ENCODE results near the gene CELA1.

Gene CELA1

DNA sequence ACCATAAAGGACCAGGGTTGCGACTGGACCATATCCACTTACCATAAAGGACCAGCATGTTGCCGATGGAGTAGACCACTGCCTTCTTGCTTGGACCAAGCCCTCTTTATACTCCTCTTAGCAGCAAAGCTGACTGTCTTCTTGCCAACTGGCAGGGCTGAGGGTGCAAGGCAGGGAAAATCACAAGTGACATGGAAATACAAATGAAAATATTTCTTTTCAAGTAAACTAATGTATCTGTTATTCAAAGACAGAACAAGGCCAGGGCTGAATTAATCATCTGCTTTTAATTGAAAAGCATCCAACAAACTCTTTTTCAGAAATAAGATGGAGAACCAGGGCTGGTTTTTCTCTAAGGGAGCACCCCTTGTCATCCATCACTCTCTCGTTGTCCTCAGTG, at the start of gene CELA1:
Gene CELA1, minus strand, starts transcription at position 99 of the 400 bp plus-strand sequence. Its CDS starts 41 bp downstream, at position 58.
- DNase-seq, result no peak

DNA sequence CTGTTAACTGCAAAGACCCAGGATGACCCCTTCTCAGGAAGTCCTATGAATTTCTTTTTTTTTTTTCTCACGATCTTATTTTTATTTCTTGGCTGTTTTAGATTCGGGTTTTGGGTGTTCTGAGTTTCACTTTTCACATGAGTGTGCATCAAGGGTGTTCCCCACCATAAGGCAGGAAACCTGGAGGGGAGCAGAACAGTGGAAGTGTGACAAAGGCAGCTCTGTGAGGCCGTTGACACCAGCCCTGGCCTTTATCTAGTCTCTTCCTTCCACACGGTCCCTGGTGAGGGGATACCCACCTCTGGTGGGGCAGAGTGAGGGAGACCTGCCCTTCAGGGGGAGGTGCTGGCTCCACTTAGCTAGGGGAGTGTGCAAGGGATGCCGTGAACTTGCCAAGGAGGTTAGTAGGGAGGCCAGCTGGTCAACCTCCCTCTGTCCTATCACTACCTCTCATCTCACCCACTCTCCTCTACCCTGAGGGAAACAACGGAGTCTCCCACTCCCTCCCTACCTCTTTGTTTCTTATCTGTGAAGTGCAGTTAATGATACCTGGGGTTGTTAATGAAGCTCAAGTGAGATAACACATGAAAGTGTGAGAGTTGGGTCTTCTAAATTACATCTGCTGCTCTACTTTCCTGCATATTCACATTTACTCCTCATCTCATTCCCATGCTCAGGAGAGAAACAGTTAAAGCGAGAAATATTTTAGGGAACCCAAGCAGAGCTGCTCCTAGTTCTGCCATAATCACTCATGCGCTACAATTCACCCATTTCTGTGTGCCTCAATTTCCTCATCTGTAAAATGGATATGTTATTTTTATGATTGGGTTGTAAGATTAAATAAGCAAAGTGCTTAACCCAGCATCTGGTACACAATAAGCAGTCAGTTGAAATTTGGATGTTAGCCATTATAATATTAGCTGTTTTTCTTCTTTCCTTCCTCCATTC, 49.1 kb upstream of the CELA1 start:
- DNase-seq, result no peak

DNA sequence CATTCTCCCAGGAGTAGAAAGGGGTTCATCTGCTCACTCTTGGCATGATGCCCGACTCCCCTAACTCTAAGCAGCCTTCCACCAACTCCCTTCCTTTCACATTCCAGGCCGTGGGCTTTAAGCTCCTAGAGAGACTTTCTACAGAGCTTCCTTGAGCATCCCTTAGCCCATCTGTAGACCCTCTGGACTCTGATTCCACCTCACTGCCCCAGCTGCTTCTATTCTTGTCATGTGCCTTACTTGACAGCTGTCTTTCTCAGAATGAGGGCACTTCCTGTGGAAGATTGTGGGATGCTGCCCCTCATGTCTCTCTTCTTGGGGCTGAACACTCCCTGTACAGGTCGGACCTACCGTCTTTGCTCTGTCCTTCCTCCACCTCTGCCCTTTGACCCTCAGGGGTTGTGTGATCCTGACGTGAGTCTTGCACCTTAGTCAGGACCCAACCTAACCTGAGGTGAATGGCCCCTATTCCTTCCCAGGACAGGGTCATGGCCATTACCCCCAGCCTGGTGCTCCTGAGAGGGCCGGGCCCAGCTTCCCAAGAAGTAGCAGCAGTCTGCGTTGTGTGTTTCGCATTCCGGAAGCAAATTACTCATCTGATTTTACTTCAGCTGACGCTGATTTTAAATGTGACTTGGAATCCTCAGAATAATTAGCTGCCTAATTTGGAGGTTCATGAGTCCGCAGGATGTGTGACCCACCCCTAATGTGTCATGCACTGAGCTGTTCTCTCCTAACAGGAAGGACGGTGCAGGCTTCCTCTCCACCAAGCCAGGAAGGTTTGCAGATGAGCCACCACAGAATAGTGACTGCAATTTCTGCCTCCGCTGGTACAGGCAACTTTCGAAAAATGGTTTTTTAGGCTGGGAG, 47.4 kb upstream of the CELA1 start:
- DNase-seq, result peak; percentile 41

DNA sequence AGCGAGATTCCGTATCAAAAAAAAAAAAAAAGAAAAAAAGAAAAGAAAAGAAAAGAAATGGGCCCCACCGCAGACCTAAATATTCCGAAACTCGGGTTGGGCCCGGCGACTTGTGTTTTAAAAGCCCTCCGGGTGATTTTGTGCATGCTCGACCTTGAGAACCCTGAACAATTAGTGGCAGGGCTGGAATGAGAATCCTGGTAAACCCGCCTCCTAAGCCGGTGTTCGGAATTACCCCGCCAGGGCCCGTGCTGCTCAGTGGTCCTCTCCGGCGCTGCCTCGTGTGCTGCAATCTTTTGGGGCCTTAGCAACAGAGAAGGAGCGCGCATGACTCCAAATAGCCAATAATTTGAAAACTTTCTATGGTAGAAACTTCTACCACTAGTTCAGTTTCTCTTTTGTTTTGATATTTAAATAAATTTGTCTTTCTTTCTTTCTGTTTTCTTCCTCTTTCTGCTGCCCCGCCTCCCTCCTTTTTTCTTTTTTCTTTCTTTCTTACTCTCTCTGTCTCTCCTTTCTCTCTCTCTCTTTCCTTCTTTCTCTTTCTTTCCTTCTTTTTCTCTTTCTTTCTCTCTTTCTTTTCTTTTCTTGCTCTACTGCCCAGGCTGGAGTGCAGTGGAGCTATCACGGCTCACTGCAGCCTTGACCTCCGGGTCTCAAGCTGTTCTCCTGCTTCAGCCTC, 46.2 kb upstream of the CELA1 start:
- DNase-seq, result no peak

DNA sequence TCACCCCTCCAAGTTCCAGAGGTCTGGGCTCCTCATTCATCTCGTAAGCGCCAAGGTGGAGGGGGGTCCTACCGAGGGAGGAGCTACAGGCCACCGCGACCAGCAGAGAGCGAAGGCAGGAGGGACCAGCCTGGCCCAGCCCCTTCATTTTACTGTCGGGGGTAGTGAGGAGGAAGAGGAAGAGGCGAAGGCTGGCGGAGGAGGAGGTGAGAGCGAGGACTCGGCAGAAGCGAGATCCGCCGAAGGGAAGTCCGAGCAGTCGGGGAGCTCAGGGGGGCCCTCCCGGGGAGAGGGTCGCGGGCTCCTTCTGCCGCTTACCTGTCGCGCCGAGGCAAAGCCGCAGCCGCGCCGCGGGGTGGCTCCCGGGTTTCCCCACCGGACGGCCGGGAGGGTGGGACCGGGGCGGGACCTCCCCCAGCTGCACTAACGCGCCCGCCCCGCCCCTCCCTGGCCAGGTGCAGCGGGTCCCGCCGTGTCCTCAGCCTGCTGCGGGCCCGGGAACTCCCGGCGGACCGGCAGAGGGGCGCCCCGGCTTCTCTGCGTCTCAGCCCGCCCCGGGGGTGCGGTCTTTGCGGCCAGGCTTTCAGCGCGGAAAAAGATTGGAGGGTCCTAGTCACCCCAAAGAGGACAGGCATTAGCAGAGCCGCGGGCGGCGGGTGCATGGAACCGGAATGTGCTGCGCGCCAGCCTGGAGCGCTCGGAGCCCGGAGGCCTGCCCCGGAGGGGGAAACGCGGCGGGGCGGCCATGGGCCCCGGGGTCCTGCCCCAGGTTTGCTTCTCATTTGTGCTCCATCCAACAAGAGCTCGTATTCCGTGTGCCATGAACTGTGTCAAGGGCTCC, 45.0 kb upstream of the CELA1 start, which contains the start of gene GALNT6:
Gene GALNT6, minus strand, starts transcription at position 124 of the 841 bp plus-strand sequence. CDS start 11,625 bp downstream, outside the sequence.
- DNase-seq, result peak; percentile 54

GRCh38 chr12:51390891-51391282, 44.4 kb upstream of the CELA1 start:
- no peak for DNase-seq

DNA sequence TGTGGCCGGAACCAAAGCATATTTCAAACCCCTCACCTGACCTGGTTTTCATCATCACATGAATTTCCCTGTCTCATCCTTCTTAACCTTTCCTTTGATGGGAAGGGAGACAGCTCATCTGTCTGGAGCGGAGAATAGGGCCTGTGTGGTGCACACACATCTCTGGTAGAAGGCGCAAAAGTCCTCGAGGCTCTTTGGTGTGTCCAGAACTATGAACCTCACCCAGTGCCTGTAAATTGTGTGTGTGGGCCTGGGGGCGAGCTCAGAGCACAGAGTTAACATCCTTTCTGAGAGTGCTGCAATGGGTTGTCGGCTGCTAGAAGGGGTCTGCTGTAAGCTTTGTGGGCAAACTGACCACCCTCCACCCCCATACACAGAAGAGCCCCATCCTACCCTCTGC, 44.0 kb upstream of the CELA1 start:
- no peak for DNase-seq

DNA sequence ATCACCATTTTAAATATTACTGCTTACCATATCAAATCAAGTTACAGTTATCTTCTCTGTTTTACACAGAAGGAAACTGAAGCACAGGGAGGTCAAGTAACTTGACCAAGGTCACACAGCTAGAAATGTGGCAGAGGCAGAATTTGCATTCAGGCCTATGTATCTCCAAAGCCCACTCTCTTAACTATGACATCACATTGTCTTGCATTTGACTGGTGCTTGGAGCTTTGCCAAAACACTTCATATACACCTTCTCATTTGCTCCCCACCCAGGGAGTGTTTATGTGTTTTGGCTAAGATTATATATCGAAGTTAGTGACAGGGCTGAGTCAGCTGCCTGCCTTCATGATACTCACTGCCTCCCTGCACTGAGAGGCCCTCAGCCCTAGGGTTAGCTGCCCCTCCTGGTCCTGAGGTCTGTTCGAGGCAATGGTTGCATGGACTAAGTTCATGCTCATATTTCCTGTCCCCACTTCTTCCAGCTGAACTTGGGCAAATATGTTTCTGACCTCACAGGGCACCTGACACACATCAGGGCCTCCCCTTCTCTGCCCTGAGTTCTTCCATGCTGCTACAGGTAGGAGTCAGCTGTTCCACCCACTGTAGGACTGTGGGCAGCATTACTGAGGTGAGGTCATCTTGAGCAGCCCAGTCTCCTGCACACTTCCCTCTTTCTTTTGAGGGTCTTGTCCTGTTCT, 43.0 kb upstream of the CELA1 start:
- no peak for DNase-seq

DNA sequence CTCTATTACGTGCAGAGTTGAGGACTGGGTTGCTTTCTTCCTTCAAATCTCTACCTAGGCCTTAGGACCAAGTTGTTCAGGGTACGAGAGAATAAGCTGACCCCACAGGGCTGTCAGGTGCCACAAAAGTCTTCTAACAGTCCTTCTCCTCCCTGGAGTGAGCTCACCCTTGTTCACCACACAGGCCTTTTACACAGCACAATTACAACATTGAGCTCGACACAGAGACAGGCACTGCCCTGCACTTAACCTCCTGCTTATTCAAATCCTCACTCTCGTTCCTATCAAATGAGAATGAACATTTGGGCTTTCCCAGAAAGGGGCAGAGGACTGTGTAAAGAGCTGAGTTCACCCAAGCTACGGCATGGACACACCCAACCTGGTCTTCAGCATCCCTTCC, 42.4 kb upstream of the CELA1 start:
- no peak for DNase-seq

DNA sequence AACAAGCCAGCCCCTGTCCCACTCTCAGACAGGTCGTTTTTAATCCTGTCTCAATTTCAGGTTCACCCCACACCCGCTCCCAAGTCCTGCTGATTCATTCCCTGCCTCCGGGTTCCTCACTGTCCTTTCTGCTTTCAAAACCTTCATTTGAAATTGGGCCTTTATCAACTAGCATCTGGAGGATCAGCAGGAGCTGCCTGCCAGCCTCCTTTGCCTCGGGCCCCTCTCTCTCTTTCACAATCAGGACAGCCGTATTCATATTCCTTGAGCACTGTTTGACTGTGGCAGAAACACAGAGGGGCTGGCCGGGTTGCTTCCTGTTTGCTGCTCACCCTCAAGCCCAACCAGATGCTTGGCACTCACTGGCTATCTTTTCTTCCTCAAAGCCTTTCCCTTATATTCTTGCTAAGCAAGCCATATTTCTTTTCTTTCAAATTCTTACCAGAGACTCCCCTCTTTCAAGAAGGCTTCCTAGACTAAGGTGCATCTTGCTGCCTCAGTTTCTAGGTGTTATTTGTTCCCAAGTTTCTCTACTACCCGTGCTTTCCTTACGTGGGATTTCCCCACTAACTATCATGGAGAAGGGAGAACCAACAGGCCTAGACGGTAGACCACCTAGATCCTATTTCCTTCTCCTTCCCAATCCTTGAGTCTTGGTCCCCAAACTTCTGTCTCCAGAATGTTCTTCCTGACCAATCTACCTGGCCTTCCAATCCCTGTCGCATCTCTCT, 41.8 kb upstream of the CELA1 start:
- DNase-seq, result no peak

DNA sequence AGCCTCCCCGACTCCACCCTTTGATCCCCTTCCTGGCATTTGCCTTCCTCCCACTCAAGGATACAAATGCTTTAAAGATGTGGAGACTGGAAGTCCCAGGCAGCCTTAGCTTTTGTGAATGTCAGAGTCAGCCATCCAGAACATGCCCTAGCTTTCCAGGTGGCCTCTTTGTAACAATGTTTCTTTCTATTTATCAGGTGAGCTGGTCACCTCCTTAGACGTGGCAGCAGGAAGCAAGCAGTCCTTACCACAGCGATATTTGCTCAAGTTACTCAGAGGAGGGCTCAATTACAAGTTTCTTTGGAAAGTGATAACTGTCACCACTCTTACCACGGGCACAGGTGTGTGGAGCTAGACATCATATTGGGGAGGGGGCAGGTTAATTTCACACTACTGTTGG, 39.9 kb upstream of the CELA1 start:
- no peak for DNase-seq

DNA sequence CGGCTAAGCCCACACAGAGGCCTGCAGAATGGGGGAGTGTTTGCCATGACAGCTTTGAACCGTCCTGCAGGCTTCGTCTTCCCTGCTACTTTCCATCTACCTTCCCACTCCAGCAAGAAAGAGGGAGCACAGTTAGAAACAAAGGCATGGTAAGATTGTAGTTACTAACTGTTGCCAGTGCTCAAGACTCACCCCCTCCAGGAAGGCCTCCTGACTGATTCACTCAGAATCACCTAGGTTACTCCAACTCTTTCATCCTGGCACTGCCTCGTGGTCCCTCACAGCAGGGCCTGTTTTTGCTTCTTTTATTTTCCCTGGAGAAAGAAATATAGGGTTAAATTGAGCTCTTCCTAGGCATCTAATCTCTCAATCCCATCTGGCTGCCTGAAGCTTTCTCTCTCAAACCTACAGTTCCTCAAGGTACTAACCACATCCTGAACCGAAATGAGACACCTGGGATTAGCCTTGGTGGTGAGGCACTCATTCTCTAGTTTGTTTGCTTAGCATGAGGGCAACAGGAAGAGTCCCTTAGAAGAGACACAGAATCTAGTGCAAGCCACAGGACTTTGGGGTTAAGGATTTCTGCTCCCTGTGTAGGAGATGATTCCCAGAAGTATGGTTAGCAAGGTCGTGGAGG, 36.9 kb upstream of the CELA1 start:
- DNase-seq, result no peak

- no peak for DNase-seq
Observed at GRCh38 chr12:51382173-51382572, 35.7 kb upstream of the CELA1 start.

GRCh38 chr12:51381226-51382079, 35.0 kb upstream of the CELA1 start:
- DNase-seq, result no peak

DNA sequence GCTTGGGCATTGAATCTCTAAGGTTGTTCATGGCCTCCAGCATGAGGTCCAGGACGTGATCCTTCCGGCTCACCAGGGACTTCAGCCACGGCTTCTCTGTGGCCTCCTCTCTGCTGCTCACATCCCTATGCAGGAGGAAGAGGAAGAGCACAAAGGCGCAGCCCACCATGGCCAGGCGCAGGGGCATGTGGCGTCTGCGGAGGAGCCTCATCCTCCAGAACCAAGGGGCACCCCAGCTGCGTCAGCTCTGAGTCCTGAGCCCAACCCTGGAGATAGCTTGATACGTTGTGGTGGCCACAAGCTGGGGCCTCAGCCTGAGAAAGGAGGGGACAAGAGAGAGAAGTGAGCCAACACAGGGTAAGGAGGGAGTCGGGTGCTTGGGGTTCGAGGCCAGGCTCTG, 33.1 kb upstream of the CELA1 start:
- DNase-seq, result no peak

- DNase-seq, result no peak
Observed at GRCh38 chr12:51378749-51379148, 32.3 kb upstream of the CELA1 start.

GRCh38 chr12:51377099-51377984, 30.9 kb upstream of the CELA1 start:
- DNase-seq, result no peak

DNA sequence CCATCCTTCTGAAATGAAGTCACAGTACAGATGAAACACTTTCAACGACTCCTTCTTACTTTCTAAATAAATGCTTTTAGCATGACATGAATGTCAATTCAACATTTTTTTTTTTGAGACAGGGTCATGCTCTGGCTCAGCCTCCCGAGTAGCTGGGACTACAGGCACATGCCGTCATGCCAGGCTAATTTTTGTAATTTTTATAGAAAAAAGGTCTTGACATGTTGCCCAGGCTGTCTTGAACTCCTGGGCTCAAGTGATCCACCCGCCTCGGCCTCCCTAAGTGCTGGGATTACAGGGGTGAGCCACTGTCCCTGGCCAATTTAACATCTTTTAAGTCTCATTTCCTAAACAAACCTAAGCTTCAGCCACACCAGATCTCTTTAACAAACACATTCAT, 28.4 kb upstream of the CELA1 start:
- DNase-seq, result no peak
